ENCODE measurements around the gene RHOT2. TPM values are rescaled to one million over a fixed set of nuclear protein-coding genes. Genes with fewer than 3 reads are reported as not detected.

Gene RHOT2
- total RNA-seq, 1 donor from 2014 or later = 73.8 TPM

- TF ChIP-seq CTCF (conservative IDR thresholded peaks at IDR 0.05; ENCODE audit: low read depth, low read length) = no peak
- no peak for DNase-seq (ENCODE audit: low read depth)
- peak overlapping the region; percentile 76 for H3K4me3 ChIP-seq (ENCODE audit: low read depth, low read length)
Observed at GRCh38 chr16:683396-684070, 15.6 kb downstream of the RHOT2 start.

GRCh38 chr16:684071-684794, 16.3 kb downstream of the RHOT2 start, which contains the start of gene JMJD8:
Gene JMJD8, minus strand, starts transcription at chr16:684334. Its CDS starts 15 bp downstream, at chr16:684319.
- no peak for DNase-seq (ENCODE audit: low read depth)
- peak within 1 kb of the TSS; percentile 76 for H3K4me3 ChIP-seq (ENCODE audit: low read depth, low read length)
- TF ChIP-seq CTCF (conservative IDR thresholded peaks at IDR 0.05; ENCODE audit: low read depth, low read length) = no peak

- TF ChIP-seq CTCF (conservative IDR thresholded peaks at IDR 0.05; ENCODE audit: low read depth, low read length) = no peak
- H3K4me3 ChIP-seq (ENCODE audit: low read depth, low read length) = peak overlapping the region; percentile 76
- DNase-seq (ENCODE audit: low read depth) = no peak
Observed at GRCh38 chr16:684961-685696, 17.2 kb downstream of the RHOT2 start.

GRCh38 chr16:685967-686366, 18.0 kb downstream of the RHOT2 start:
- TF ChIP-seq CTCF (conservative IDR thresholded peaks at IDR 0.05; ENCODE audit: low read depth, low read length) = peak; percentile 61
- H3K4me3 ChIP-seq (ENCODE audit: low read depth, low read length) = no peak overlapping the region
- DNase-seq (ENCODE audit: low read depth) = no peak

- no peak for DNase-seq (ENCODE audit: low read depth)
- no peak for TF ChIP-seq CTCF (conservative IDR thresholded peaks at IDR 0.05; ENCODE audit: low read depth, low read length)
- no peak overlapping the region for H3K4me3 ChIP-seq (ENCODE audit: low read depth, low read length)
Observed at GRCh38 chr16:686459-687260, 18.7 kb downstream of the RHOT2 start.

GRCh38 chr16:687499-687898, 19.6 kb downstream of the RHOT2 start:
- no peak for TF ChIP-seq CTCF (conservative IDR thresholded peaks at IDR 0.05; ENCODE audit: low read depth, low read length)
- no peak overlapping the region for H3K4me3 ChIP-seq (ENCODE audit: low read depth, low read length)
- no peak for DNase-seq (ENCODE audit: low read depth)

Measured in epithelial cell of proximal tubule (primary cell).